GM23338 (cell line): ENCODE results near the gene PPP1R14B. TPM values are rescaled to one million over a fixed set of nuclear protein-coding genes. Genes with fewer than 3 reads are reported as not detected.

Experiments used
- ATAC-seq: fragments of 200-7000 bp; cut with Tn5 transposase; 3 replicates; pipeline ENCODE4 v1.9.1; 2020
- DNase-seq: peaks from one replicate; pipeline ENCODE4 v3.0.0-alpha.2; 2015; ENCODE audit warnings: low spot score
- H2AFZ ChIP-seq: fragments of 200-600 bp; sonication (generic); 2 replicates; pipeline ENCODE4 v1.8.0; 2016; ENCODE audit warnings: antibody characterized with exemption, mild to moderate bottlenecking, moderate library complexity
- H3F3A ChIP-seq: fragments of 200-600 bp; sonication (generic); replicated peaks from 2 replicates; pipeline ENCODE4 v1.8.0; 2017; ENCODE audit warnings: antibody characterized with exemption, mixed run types, low read depth
- H3K27ac ChIP-seq: fragments of 200-600 bp; sonication (generic); 2 replicates; pipeline ENCODE4 v1.6.1; 2016; ENCODE audit warnings: low read depth
- H3K27me3 ChIP-seq: fragments of 200-600 bp; sonication (generic); 2 replicates; pipeline ENCODE4 v1.8.0; 2016; ENCODE audit warnings: mild to moderate bottlenecking, mixed run types, moderate library complexity; ENCODE audit not compliant: insufficient read depth
- H3K36me3 ChIP-seq: fragments of 200-600 bp; sonication (generic); 2 replicates; pipeline ENCODE4 v1.8.0; 2016; ENCODE audit warnings: mild to moderate bottlenecking; ENCODE audit not compliant: insufficient read depth
- H3K4me1 ChIP-seq: fragments of 200-600 bp; sonication (generic); 2 replicates; pipeline ENCODE4 v1.8.0; 2016; ENCODE audit warnings: mild to moderate bottlenecking, moderate library complexity; ENCODE audit not compliant: insufficient read depth
- H3K4me2 ChIP-seq: fragments of 200-600 bp; sonication (generic); 2 replicates; pipeline ENCODE4 v1.7.1; 2017; ENCODE audit warnings: mixed run types
- H3K4me3 ChIP-seq: fragments of 200-600 bp; sonication (generic); 2 replicates; pipeline ENCODE4 v1.6.1; 2016; ENCODE audit warnings: mixed run types
- H3K79me2 ChIP-seq: fragments of 200-600 bp; sonication (generic); replicated peaks from 2 replicates; pipeline ENCODE4 v1.8.0; 2017; ENCODE audit warnings: mild to moderate bottlenecking; ENCODE audit not compliant: insufficient read depth
- H3K9me2 ChIP-seq: fragments of 200-600 bp; sonication (generic); 2 replicates; pipeline ENCODE4 v1.8.0; 2017; ENCODE audit not compliant: insufficient read depth
- H4K20me1 ChIP-seq: fragments of 200-600 bp; sonication (generic); replicated peaks from 2 replicates; pipeline ENCODE4 v1.8.0; 2017; ENCODE audit warnings: mild to moderate bottlenecking; ENCODE audit not compliant: insufficient read depth
- H3K27ac Mint-ChIP-seq: 2 replicates; pipeline ENCODE4 v1.8.0; 2020; ENCODE audit warnings: inconsistent platforms, mild to moderate bottlenecking, moderate library complexity, mixed read lengths
- H3K27me3 Mint-ChIP-seq: 3 replicates; pipeline ENCODE4 v1.8.0; 2022; ENCODE audit warnings: low read depth, mild to moderate bottlenecking, moderate library complexity, mixed read lengths, inconsistent platforms; ENCODE audit not compliant: insufficient read depth, poor library complexity
- H3K36me3 Mint-ChIP-seq: 3 replicates; pipeline ENCODE4 v1.8.0; 2021; ENCODE audit warnings: low read depth, mild to moderate bottlenecking, inconsistent platforms, moderate library complexity, mixed read lengths
- H3K4me1 Mint-ChIP-seq: 3 replicates; pipeline ENCODE4 v1.8.0; 2020; ENCODE audit warnings: mild to moderate bottlenecking, inconsistent platforms, mixed read lengths
- H3K4me3 Mint-ChIP-seq: 3 replicates; pipeline ENCODE4 v1.8.0; 2021; ENCODE audit warnings: moderate library complexity, mild to moderate bottlenecking, inconsistent platforms, mixed read lengths
- H3K9me3 Mint-ChIP-seq: 3 replicates; pipeline ENCODE4 v1.8.0; 2020; ENCODE audit warnings: moderate library complexity, mild to moderate bottlenecking, inconsistent platforms, mixed read lengths
- CTCF ChIP-seq, 2 experiments: fragments of 200-600 bp in 1 of 2; sonication (generic) in 1 of 2; conservative IDR thresholded peaks; 2 replicates each; pipeline versions ENCODE4 v1.5.1 to v1.6.1; 2016 to 2017; ENCODE audit warnings: antibody characterized with exemption in 2 of 2, low read depth in 2 of 2, mild to moderate bottlenecking in 2 of 2, moderate library complexity in 1 of 2
- EZH2 ChIP-seq: fragments of 200-600 bp; sonication (generic); IDR thresholded peaks from one replicate; pipeline ENCODE4 v1.8.0; 2017; ENCODE audit warnings: antibody characterized with exemption, mild to moderate bottlenecking, low read depth; ENCODE audit not compliant: unreplicated experiment
- ZNF462 ChIP-seq: fragments of 250-450 bp; sonication (Bioruptor Pico); IDR thresholded peaks from 2 replicates; pipeline ENCODE4 v1.5.0; 2020; ENCODE audit warnings: mild to moderate bottlenecking, moderate library complexity
- polyA plus RNA-seq: library from polyadenylated mRNA; unstranded; fragments of >200 nt; fragmentation: Nextera tagmentation; extraction: Ambion mirVana; gene quantifications from 2 replicates; pipeline ENCODE4 v1.2.1, GENCODE V29; 2016
- total RNA-seq: library from RNA; depleted of rRNA; stranded (reverse); fragments of >200 nt; shearing (Covaris generic); gene quantifications from 2 replicates; pipeline ENCODE4 v1.2.3, GENCODE V29; 2014

The PPP1R14B gene
- total and polyA plus RNA-seq, 2 experiments from 2014 or later: 250 to 315 TPM

- H3K4me3 Mint-ChIP-seq: peak overlapping the region; percentile 16; the same call in 1 of the 3 replicates
- H3K4me1 ChIP-seq: peaks cover 4% of the 10 kb centered on the region
- H3K9me3 Mint-ChIP-seq: no peaks in the 10 kb centered on the region
- H3K27me3 Mint-ChIP-seq: peaks cover 22% of the 10 kb centered on the region
- no peak for TF ChIP-seq EZH2
- no peak for TF ChIP-seq ZNF462 (CRISPR knock-in tag)
- no peak for TF ChIP-seq CTCF (conservative IDR thresholded peaks at IDR 0.05; ENCODE audit: low read depth in 2 of 2)
- no peak overlapping the region for H3K27ac Mint-ChIP-seq
- H3K27ac ChIP-seq: no peak overlapping the region
- no peak overlapping the region for H3K4me3 ChIP-seq
- no peak overlapping the region for H3K4me2 ChIP-seq
- peaks cover 11% of the 10 kb centered on the region; the same call in 1 of the 2 replicates for H3K36me3 ChIP-seq
- DNase-seq (no peak), ATAC-seq (no peak)
- peaks cover 4% of the 10 kb centered on the region for H3F3A ChIP-seq
- H3K4me1 Mint-ChIP-seq: peaks cover 13% of the 10 kb centered on the region
- no peaks in the 10 kb centered on the region for H3K27me3 ChIP-seq
- peaks cover 19% of the 10 kb centered on the region for H3K79me2 ChIP-seq
- no peak overlapping the region for H2AFZ ChIP-seq
- peaks cover 4% of the 10 kb centered on the region for H4K20me1 ChIP-seq
- H3K9me2 ChIP-seq: no peaks in the 10 kb centered on the region
- H3K36me3 Mint-ChIP-seq: peaks cover 40% of the 10 kb centered on the region
These were observed 8.7 kb upstream of the PPP1R14B start for GRCh38 chr11:64255135-64256128.
